Stomach (tissue), 9 donors: Measurements from ENCODE around the gene NDUFS5. TPM values are rescaled to one million over a fixed set of nuclear protein-coding genes. Genes with fewer than 3 reads are reported as not detected.

Experiments
- DNase-seq, 2 donors: peaks; one replicate each; pipeline versions ENCODE4 v3.0.0 to v3.0.0-alpha.2; 2013 to 2019
- H3K27ac ChIP-seq, 5 donors: fragments of 200-600 bp in 4 of 5; sonication (generic) in 4 of 5; one replicate each; pipeline ENCODE4 v1.5.1; 2013 to 2019; ENCODE audit warnings: mild to moderate bottlenecking in 1 of 5, moderate library complexity in 1 of 5
- H3K27me3 ChIP-seq, 3 donors: fragments of 200-600 bp; sonication (generic); one replicate each; pipeline ENCODE4 v1.5.1; 2017 to 2019; ENCODE audit warnings: mixed run types in 1 of 3
- H3K36me3 ChIP-seq, 4 donors: fragments of 200-600 bp; sonication (generic); 1 replicate in 3 of 4; 2 replicates in 1 of 4; pipeline ENCODE4 v1.5.1; 2016 to 2019
- H3K4me1 ChIP-seq, 4 donors: fragments of 200-600 bp; sonication (generic); one replicate each; pipeline ENCODE4 v1.5.1; 2016 to 2019
- H3K4me3 ChIP-seq, 4 donors: fragments of 200-600 bp; sonication (generic) in 3 of 4; one replicate each; pipeline ENCODE4 v1.5.1; 2016 to 2019; ENCODE audit warnings: mild to moderate bottlenecking in 1 of 4
- H3K9me3 ChIP-seq, 4 donors: fragments of 200-600 bp; sonication (generic); one replicate each; pipeline ENCODE4 v1.5.1; 2016 to 2019
- CTCF ChIP-seq, 7 experiments: fragments of 450-650 bp in 4 of 7; fragments of 200-600 bp in 3 of 7; sonication (generic) in 3 of 7; IDR thresholded peaks; one replicate each; pipeline ENCODE4 v1.5.1; 2016 to 2019; ENCODE audit warnings: antibody characterized with exemption in 7 of 7, control low read depth in 2 of 7, mild to moderate bottlenecking in 1 of 7
- EP300 ChIP-seq: sonication (generic); formaldehyde crosslinking; IDR thresholded peaks from one replicate; pipeline ENCODE4 v1.6.1; 2017; ENCODE audit warnings: antibody characterized with exemption
- POLR2A ChIP-seq, 4 donors: fragments of 450-650 bp; IDR thresholded peaks; one replicate each; pipeline ENCODE4 v1.6.1; 2016; ENCODE audit warnings: antibody characterized with exemption in 4 of 4, control low read depth in 2 of 4, mild to moderate bottlenecking in 1 of 4, moderate library complexity in 1 of 4
- POLR2AphosphoS5 ChIP-seq, 3 donors: sonication (generic); formaldehyde crosslinking; IDR thresholded peaks; one replicate each; pipeline ENCODE4 v1.6.1; 2016; ENCODE audit warnings: antibody characterized with exemption in 3 of 3
- WGBS, 5 donors: extraction: QIAGEN DNeasy Blood & Tissue Kit in 3 of 5; methylation state at CpG; one replicate each; pipeline versions ENCODE4 v1.1.5 to v1.1.7; 2013 to 2018; 5-methylcytosine and 5-hydroxymethylcytosine counted together
- intact Hi-C: fragments of 100-400 bp; cut with DNase I; formaldehyde crosslinking; loops from one replicate; pipeline ENCODE4 v1.15.1; 2023; ENCODE audit warnings: low total_unique reads
- polyA plus RNA-seq, 3 donors: library from polyadenylated mRNA; stranded (reverse); fragments of 200-250 nt; gene quantifications; one replicate each; pipeline ENCODE4 v1.2.3, GENCODE V29; 2013
- total RNA-seq, 5 donors: library from RNA; depleted of rRNA; stranded (reverse); fragments of >200 nt; gene quantifications; one replicate each; pipeline versions ENCODE4 v1.1.0 to v1.2.3, GENCODE V29; 2014 to 2016
- donor health status: healthy with polysubstance abuse.
- donor health status: Bipolar disorder and iron deficiency.
- donor health status: healthy.

Gene NDUFS5
- total and polyA plus RNA-seq, 8 donors = 104 to 829 (median 330) TPM

DNA sequence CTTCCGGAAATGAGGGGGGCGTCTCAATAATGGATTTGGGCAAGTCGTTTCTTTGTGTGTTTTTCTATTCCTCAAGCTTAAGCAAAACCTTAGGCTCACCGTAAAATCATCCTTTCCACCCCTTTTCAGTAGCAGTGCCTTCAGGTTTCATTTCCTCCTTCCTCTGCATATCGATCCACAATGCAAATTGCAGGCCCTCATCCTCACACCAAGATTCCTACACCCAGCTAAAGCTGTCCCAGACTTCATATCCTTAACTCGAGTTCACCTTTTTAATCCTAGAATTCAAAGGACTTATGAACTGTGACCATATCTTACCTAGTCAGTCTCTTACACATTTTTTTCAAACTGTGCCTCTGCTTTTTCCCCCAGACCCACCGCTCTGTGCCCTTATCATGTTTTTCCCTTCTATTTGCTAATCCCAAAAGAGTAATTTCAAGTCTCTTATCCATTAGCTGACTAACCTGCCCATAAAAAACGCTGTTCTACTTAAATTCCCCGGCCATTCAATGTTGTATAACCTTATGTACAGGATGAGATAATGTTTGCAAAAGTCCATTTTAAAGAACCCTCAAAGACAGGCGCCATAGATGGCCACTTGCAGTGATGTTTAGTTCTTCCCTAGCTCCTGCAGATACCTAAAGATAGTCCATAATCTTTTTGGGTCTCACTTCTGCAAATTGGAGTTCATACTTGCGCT is 33.6 kb upstream of the NDUFS5 start:
- 16 to 24% (median 17%) methylated on average over 11 of the region's 11 CpGs for WGBS, 5 donors
- H3K36me3 ChIP-seq = peaks cover 0 to 25% (median 15%) of the 10 kb centered on the region in 4 donors

GRCh38 chr1:38994196-38994595 is 32.0 kb upstream of the NDUFS5 start:
- Histone ChIP-seq H3K27me3 (no peaks in the 10 kb centered on the region), H3K36me3 (peaks cover 6 to 39% (median 24%) of the 10 kb centered on the region in 4 donors), H3K9me3 (no peaks in the 10 kb centered on the region), H3K4me1 (peaks cover 31 to 77% (median 56%) of the 10 kb centered on the region in 4 donors), H3K27ac (no peak overlapping the region), H3K4me3 (no peak overlapping the region)
- intact Hi-C loops = no loop called here
- WGBS, 5 donors = 82 to 95% (median 85%) methylated on average over 5 of the region's 5 CpGs
- DNase-seq = no peak
- TF ChIP-seq POLR2A (IDR thresholded peaks at IDR 0.05) (no peak), CTCF (IDR thresholded peaks at IDR 0.05) (no peak), EP300 (no peak), POLR2AphosphoS5 (IDR thresholded peaks at IDR 0.05) (no peak)

More for the DNA sequence above, 33.6 kb upstream of the NDUFS5 start:
- Histone ChIP-seq H3K27ac (peak overlapping the region; percentile 50 to 99 (median 95)), H3K27me3 (no peaks in the 10 kb centered on the region), H3K9me3 (no peaks in the 10 kb centered on the region), H3K4me1 (peaks cover 27 to 61% (median 46%) of the 10 kb centered on the region in 4 donors), H3K4me3 (peak overlapping the region; percentile 83 to 100 (median 96))
- TF ChIP-seq POLR2AphosphoS5 (IDR thresholded peaks at IDR 0.05) (no peak), CTCF (IDR thresholded peaks at IDR 0.05) (no peak), POLR2A (IDR thresholded peaks at IDR 0.05) (no peak), EP300 (no peak)
- DNase-seq = no peak
- intact Hi-C loops = no loop called here

DNA sequence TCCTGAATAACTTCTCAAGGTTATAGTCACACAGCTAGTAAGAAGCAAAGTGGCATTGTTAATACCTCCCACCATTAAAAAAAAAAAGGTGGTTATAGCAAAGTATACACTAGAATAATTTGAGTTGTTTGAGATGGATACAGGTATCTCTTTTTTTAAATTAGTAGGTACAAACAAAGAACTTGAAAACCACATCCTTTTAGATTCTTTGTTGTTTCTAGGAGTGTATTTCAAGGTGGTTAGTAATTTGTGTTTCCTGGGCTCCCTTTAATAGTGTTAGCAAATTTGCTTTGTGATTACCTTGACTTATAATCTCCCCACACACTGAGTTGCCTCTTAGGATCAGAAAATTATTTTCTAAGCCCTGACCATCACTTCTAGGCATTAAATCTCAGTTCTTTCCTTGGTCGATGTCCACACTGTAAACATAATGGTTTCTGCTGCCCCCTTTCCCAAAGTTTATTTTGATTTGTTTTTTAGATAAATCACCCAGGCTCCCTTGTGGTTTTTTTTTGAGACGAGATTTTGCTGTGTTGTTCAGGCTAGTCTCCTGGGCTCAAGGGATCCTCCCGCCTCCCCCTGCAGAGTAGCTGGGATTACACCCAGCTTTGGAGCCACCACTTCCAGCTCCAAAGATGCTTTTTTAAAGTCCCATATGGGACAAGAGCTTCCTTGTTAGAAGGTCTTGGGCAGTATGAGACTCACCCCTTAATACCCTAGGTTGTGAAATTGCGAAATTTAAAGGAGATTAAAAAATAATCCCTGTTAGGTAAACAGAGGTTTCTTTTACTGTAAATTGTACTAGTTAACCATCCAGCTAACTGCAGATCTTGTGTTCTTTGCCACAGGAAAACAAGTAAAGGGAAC is 28.9 kb upstream of the NDUFS5 start:
- intact Hi-C loops = no loop called here
- H3K4me1 ChIP-seq = peaks cover 25 to 67% (median 44%) of the 10 kb centered on the region in 4 donors
- no peak overlapping the region for H3K4me3 ChIP-seq
- H3K27ac ChIP-seq = peak overlapping the region in 3 of 5 donors; percentile 8 to 63 (median 41)
- no peak for DNase-seq
- 26 to 42% (median 39%) methylated on average over 4 of the region's 4 CpGs for WGBS, 5 donors
- TF ChIP-seq EP300 = no peak
- no peak for TF ChIP-seq POLR2AphosphoS5 (IDR thresholded peaks at IDR 0.05)
- no peak for TF ChIP-seq CTCF (IDR thresholded peaks at IDR 0.05)
- TF ChIP-seq POLR2A (IDR thresholded peaks at IDR 0.05) = no peak
- peaks cover 24 to 70% (median 55%) of the 10 kb centered on the region in 4 donors for H3K36me3 ChIP-seq
- no peaks in the 10 kb centered on the region for H3K27me3 ChIP-seq
- no peaks in the 10 kb centered on the region for H3K9me3 ChIP-seq

DNA sequence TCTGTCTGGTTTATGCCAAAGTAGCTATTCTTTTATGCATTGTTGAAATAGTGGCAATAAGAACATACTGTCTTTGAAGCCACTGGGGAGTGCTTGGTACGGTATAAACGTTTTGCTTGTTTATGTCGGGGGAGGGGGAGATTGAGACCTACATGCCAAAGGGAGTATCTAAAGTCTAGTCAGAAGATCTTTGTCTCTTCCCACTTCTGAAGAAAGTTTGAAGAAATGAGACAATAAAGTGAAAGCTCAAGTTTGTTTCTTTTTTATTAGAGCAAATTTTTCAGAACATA is 28.3 kb upstream of the NDUFS5 start:
- 27 to 46% (median 39%) methylated on average over 3 of the region's 3 CpGs for WGBS, 5 donors
- H3K27ac ChIP-seq = peak overlapping the region in 2 of 5 donors; percentile 41 to 63
- H3K4me1 ChIP-seq = peaks cover 19 to 66% (median 41%) of the 10 kb centered on the region in 4 donors
- intact Hi-C loops = no loop called here
- no peak overlapping the region for H3K4me3 ChIP-seq
- TF ChIP-seq POLR2A (IDR thresholded peaks at IDR 0.05) = no peak
- no peak for TF ChIP-seq EP300
- TF ChIP-seq CTCF (IDR thresholded peaks at IDR 0.05) = no peak
- TF ChIP-seq POLR2AphosphoS5 (IDR thresholded peaks at IDR 0.05) = no peak
- H3K9me3 ChIP-seq = no peaks in the 10 kb centered on the region
- no peak for DNase-seq
- peaks cover 29 to 75% (median 61%) of the 10 kb centered on the region in 4 donors for H3K36me3 ChIP-seq
- no peaks in the 10 kb centered on the region for H3K27me3 ChIP-seq
